HL-60 (cell line): ENCODE results near the gene FGFR2.

Source experiments
- CTCF ChIP-seq: IDR thresholded peaks from one replicate; pipeline ENCODE4 v1.5.1; 2011; ENCODE audit warnings: low read length, control low read depth, inconsistent platforms; ENCODE audit not compliant: insufficient read depth
- GABPA ChIP-seq: IDR thresholded peaks from 2 replicates; pipeline ENCODE4 v1.6.1; 2012; ENCODE audit warnings: low read depth
- POLR2AphosphoS5 ChIP-seq: IDR thresholded peaks from 2 replicates; pipeline ENCODE4 v1.6.1; 2012; ENCODE audit warnings: low read depth
- TF ChIP-seq, protein P1 (sequence below): IDR thresholded peaks from 2 replicates; pipeline ENCODE4 v1.6.1; 2012; ENCODE audit warnings: low read depth; ENCODE audit not compliant: insufficient replicate concordance

DNA sequence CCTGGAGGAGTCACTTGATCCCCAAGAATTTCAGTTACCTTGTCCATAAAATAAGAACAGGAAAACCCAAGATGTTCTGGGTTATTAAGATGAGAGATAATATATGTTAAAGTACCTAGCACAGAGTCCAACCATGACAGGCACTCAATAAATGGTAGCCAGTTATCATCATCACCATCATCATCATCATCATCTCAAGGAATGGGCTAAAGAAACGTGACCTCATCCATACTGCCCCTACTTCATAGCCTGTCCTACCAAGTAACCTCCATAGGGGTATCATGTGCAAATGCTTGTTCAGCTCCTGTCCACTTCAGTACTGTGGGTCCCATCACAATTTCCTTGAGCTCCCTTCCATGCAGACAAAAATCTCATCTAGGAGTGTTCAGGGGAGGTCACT lies 14.4 kb downstream of the FGFR2 start:
- TF ChIP-seq GABPA (no peak), CTCF (no peak), POLR2AphosphoS5 (no peak)
- TF ChIP-seq, protein P1, sequence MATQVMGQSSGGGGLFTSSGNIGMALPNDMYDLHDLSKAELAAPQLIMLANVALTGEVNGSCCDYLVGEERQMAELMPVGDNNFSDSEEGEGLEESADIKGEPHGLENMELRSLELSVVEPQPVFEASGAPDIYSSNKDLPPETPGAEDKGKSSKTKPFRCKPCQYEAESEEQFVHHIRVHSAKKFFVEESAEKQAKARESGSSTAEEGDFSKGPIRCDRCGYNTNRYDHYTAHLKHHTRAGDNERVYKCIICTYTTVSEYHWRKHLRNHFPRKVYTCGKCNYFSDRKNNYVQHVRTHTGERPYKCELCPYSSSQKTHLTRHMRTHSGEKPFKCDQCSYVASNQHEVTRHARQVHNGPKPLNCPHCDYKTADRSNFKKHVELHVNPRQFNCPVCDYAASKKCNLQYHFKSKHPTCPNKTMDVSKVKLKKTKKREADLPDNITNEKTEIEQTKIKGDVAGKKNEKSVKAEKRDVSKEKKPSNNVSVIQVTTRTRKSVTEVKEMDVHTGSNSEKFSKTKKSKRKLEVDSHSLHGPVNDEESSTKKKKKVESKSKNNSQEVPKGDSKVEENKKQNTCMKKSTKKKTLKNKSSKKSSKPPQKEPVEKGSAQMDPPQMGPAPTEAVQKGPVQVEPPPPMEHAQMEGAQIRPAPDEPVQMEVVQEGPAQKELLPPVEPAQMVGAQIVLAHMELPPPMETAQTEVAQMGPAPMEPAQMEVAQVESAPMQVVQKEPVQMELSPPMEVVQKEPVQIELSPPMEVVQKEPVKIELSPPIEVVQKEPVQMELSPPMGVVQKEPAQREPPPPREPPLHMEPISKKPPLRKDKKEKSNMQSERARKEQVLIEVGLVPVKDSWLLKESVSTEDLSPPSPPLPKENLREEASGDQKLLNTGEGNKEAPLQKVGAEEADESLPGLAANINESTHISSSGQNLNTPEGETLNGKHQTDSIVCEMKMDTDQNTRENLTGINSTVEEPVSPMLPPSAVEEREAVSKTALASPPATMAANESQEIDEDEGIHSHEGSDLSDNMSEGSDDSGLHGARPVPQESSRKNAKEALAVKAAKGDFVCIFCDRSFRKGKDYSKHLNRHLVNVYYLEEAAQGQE, result no peak
